ENCODE measurements around the gene TRAPPC2. TPM values are rescaled to one million over a fixed set of nuclear protein-coding genes. Genes with fewer than 3 reads are reported as not detected.
"Not testable (repeated sequence)": the region's sequence is repeated elsewhere in the genome, so short reads cannot be mapped to it uniquely, and the experiment has no call there.

TRAPPC2 gene
- total RNA-seq, 1 donor from 2014 or later, result 7.1 TPM

GRCh38 chrX:13688384-13688957 lies 45.9 kb downstream of the TRAPPC2 start:
- DNase-seq (ENCODE audit: missing footprints) (no peak), ATAC-seq (no peak)
- intact Hi-C loops (cut with DNase I), result no loop called here

DNA sequence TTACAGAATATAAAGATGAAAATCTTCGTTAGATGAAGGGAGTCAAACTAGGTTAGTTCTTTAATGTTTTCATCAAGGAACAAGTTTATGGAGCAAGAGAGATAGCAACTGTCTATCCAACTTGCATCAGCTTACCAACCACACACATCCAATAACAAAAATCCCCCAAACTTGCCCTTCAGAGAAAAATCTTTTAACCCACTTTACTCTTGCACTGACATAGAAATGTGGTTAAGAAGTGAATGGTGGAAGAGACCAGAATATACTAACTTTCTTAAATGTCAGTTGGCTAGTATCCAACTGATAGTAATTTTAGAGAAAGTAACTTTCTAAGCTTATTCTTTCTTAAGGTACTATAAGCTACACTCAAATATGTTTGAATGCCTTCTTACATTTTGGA lies 47.2 kb downstream of the TRAPPC2 start:
- intact Hi-C loops (cut with DNase I), result no loop called here
- ATAC-seq (no peak), DNase-seq (ENCODE audit: missing footprints) (no peak)

GRCh38 chrX:13685126-13685763 lies 49.2 kb downstream of the TRAPPC2 start:
- intact Hi-C loops (cut with DNase I), result no loop called here
- no peak for ATAC-seq
- DNase-seq (ENCODE audit: missing footprints), result no peak

DNA sequence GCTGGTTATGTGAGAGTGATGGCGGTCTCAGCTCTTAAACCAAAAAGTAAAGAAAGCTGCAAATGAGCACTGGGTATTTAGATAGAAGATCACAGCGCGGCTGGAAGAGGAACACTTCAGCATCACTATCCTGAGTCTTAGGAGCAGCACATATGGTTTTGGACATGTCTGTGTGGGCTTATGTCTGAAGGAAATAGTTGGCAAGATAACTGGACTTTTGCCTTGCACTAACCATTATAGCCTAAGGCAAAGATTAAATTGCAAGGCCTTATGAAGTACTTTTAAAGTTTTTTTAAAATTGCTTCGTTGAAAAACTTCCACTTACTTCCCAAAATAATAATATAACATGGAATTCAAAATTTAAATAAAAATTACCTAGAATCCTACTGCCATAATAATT lies 50.1 kb downstream of the TRAPPC2 start:
- intact Hi-C loops (cut with DNase I), result no loop called here
- DNase-seq (ENCODE audit: missing footprints) (no peak), ATAC-seq (no peak)

DNA sequence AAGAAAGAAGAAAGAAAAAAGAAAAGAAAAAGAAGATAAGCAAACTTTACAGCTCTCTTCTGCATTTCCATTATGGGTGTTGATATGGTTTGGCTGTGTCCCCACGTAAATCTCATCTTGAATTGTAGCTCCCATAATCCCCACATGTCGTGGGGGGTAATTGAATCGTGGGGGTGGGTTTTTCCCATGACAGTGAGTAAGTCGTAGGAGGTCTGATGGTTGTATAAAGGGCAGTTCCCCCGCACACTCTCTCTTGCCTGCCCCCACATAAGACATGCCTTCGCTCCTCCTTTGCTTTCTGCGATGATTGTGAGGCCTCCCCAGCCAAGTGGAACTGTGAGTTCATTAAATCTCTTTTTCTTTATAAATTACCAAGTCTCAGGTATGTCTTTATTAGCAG lies 52.8 kb downstream of the TRAPPC2 start:
- DNase-seq (ENCODE audit: missing footprints) (no peak), ATAC-seq (no peak)
- intact Hi-C loops (cut with DNase I), result no loop called here

GRCh38 chrX:13679700-13680099 lies 54.7 kb downstream of the TRAPPC2 start:
- ATAC-seq; intact Hi-C loops (cut with DNase I); DNase-seq (ENCODE audit: missing footprints): not testable (repeated sequence)

- no peak for ATAC-seq
- intact Hi-C loops (cut with DNase I), result no loop called here
- DNase-seq (ENCODE audit: missing footprints), result no peak
These were observed 57.5 kb downstream of the TRAPPC2 start for GRCh38 chrX:13676885-13677284.

- ATAC-seq, result no peak
- intact Hi-C loops (cut with DNase I), result no loop called here
- no peak for DNase-seq (ENCODE audit: missing footprints)
These were observed 61.4 kb downstream of the TRAPPC2 start for GRCh38 chrX:13673016-13673415.

DNA sequence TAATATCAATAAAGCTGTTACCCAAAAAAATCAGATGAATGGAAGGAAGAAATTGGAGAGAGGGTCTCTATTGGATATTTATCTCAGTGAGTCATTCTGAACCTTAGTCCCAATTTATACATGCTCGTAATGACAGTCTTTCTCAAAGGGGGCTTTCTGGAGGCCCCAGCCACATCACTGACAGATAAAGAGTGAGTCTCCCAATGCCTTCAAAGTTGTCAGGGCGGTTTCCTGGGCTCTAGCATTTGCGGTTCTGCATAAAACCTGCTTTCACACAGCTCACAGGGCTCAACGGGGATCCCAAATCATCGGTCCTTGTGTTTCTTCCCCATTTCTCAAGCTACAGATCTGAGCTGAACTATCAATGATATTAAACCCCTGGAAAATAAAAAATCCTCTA lies 64.2 kb downstream of the TRAPPC2 start:
- DNase-seq (ENCODE audit: missing footprints), result no peak
- intact Hi-C loops (cut with DNase I), result no loop called here
- ATAC-seq, result no peak

DNA sequence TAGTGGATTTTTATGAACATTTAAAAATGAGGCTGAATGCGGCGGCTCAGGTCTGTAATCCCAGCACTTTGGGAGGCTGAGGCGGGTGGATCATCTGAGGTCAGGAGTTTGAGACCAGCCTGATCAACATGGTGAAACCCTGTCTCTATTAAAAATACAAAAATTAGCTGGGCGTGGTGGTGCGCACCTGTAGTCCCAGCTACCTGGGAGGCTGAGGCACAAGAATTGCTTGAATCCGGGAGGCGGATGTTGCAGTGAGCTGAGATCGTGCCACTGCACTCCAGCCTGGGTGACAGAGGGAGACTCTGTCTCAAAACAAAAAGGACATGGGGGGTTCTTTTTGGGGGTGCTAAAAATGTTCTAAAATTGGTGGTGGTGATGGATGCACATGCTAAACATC lies 64.7 kb downstream of the TRAPPC2 start:
- DNase-seq (ENCODE audit: missing footprints); intact Hi-C loops (cut with DNase I); ATAC-seq: not testable (repeated sequence)

GRCh38 chrX:13669246-13669737 lies 65.1 kb downstream of the TRAPPC2 start:
- intact Hi-C loops (cut with DNase I), result no loop called here
- DNase-seq (ENCODE audit: missing footprints), result no peak
- peak; percentile 46 for ATAC-seq

GRCh38 chrX:13667919-13668318 lies 66.5 kb downstream of the TRAPPC2 start:
- ATAC-seq (no peak), DNase-seq (ENCODE audit: missing footprints) (no peak)
- intact Hi-C loops (cut with DNase I), result no loop called here

GRCh38 chrX:13666836-13667235 lies 67.6 kb downstream of the TRAPPC2 start:
- DNase-seq (ENCODE audit: missing footprints) (no peak), ATAC-seq (no peak)
- intact Hi-C loops (cut with DNase I), result no loop called here

- ATAC-seq (no peak), DNase-seq (ENCODE audit: missing footprints) (no peak)
- intact Hi-C loops (cut with DNase I), result loop anchor here (5.0 kb wide), 1 partner anchor 68 kb away; the partner anchor contains the start of genes OFD1 and TRAPPC2
These were observed 70.4 kb downstream of the TRAPPC2 start for GRCh38 chrX:13664020-13664419.

DNA sequence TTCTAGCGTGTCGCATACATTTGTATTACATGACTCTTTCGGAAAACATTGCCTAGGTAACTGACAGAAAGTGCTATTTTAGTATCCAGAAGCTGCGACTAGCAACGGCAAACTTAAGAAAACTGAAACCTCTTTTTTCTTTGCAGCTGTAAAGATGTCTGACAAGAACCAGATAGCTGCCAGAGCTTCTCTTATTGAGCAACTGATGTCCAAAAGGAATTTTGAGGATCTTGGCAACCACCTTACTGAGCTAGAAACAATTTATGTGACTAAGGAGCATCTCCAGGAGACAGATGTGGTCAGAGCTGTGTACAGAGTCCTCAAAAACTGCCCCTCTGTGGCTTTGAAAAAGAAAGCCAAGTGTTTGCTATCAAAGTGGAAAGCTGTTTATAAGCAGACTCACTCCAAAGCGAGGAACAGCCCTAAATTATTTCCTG lies 72.0 kb downstream of the TRAPPC2 start:
- DNase-seq (ENCODE audit: missing footprints) (no peak), ATAC-seq (no peak)
- intact Hi-C loops (cut with DNase I), result loop anchor here (5.0 kb wide), 1 partner anchor 70 kb away; the partner anchor contains the start of genes OFD1 and TRAPPC2

Other genes with a start within 250 kb of the TRAPPC2 start
- gene EGFL6, start 165.0 kb downstream of the TRAPPC2 start, total RNA-seq, result not detected
- gene TCEANC, start 81.5 kb downstream of the TRAPPC2 start, total RNA-seq, result 6.4 TPM
- gene RAB9A, start 45.5 kb downstream of the TRAPPC2 start, total RNA-seq, result 20.7 TPM
- 7.1 TPM for gene OFD1, start 128 bp upstream of the TRAPPC2 start, total RNA-seq
- gene GPM6B, start 82.5 kb upstream of the TRAPPC2 start, total RNA-seq, result 5.1 TPM

All from Right ventricle myocardium inferior (tissue), 1 donor.